SK-N-SH (cell line): ENCODE results near the gene INTS11. TPM values are rescaled to one million over a fixed set of nuclear protein-coding genes. Genes with fewer than 3 reads are reported as not detected.

Experiments
- CTCF ChIA-PET: fragments of 300-600, 350-600 bp; formaldehyde crosslinking; extraction: SDS; loops from one replicate; lab custom pipeline; 2021; lab: Yijun Ruan, JAX
- POLR2A ChIA-PET: fragments of 350-600 bp; sonication (Branson Sonifier 250); formaldehyde crosslinking; extraction: SDS; loops from one replicate; lab custom pipeline; 2020; ENCODE audit warnings: antibody characterized with exemption, inconsistent platforms; lab: Yijun Ruan, JAX
- DNase-seq: peaks from one replicate; pipeline ENCODE4 v3.0.0; 2012
- H2AFZ ChIP-seq: fragments of 200-600 bp; sonication (generic); 2 replicates; pipeline ENCODE4 v1.8.1; 2016; ENCODE audit warnings: antibody characterized with exemption, mild to moderate bottlenecking, low read depth
- H3F3A ChIP-seq: fragments of 200-600 bp; sonication (generic); replicated peaks from 2 replicates; pipeline ENCODE3; 2016; ENCODE audit warnings: antibody characterized with exemption, mild to moderate bottlenecking; ENCODE audit not compliant: insufficient read depth
- H3K27ac ChIP-seq, 2 experiments: fragments of 200-500 bp in 1 of 2; fragments of 200-600 bp in 1 of 2; sonication (Bioruptor generic) in 1 of 2; sonication (generic), shearing (Covaris generic) in 1 of 2; 2 replicates each; pipeline versions ENCODE4 v1.5.1 to v1.6.1; 2014 to 2016; ENCODE audit warnings: low read depth in 2 of 2, inconsistent platforms in 1 of 2, low read length in 1 of 2, mild to moderate bottlenecking in 1 of 2, mixed read lengths in 1 of 2
- H3K27me3 ChIP-seq: fragments of 200-600 bp; sonication (generic), shearing (Covaris generic); 2 replicates; pipeline ENCODE4 v1.6.1; 2016; ENCODE audit warnings: mixed run types; ENCODE audit not compliant: insufficient read depth
- H3K36me3 ChIP-seq, 2 experiments: fragments of 200-500 bp in 1 of 2; fragments of 200-600 bp in 1 of 2; sonication (Bioruptor generic) in 1 of 2; sonication (generic) in 1 of 2; replicated peaks in 1 of 2; 2 replicates each; pipeline versions ENCODE3 to v1.5.1; 2014 to 2016; ENCODE audit warnings: low read length in 1 of 2, mild to moderate bottlenecking in 1 of 2; ENCODE audit not compliant: insufficient read depth in 2 of 2, control insufficient read depth in 1 of 2
- H3K4me1 ChIP-seq, 2 experiments: fragments of 200-500 bp in 1 of 2; fragments of 200-600 bp in 1 of 2; sonication (Bioruptor generic) in 1 of 2; sonication (generic), shearing (Covaris generic) in 1 of 2; 2 replicates each; pipeline versions ENCODE4 v1.5.1 to v1.6.1; 2014 to 2016; ENCODE audit warnings: low read depth in 1 of 2, low read length in 1 of 2, mixed run types in 1 of 2; ENCODE audit not compliant: insufficient read depth in 2 of 2, control insufficient read depth in 1 of 2
- H3K4me2 ChIP-seq: fragments of 200-600 bp; sonication (generic), shearing (Covaris generic); 2 replicates; pipeline ENCODE4 v1.6.1; 2017; ENCODE audit warnings: mixed run types
- H3K4me3 ChIP-seq, 2 experiments: fragments of 200-500 bp in 1 of 2; fragments of 200-600 bp in 1 of 2; sonication (Bioruptor generic) in 1 of 2; sonication (generic), shearing (Covaris generic) in 1 of 2; 2 replicates each; pipeline versions ENCODE4 v1.5.1 to v1.8.1; 2014 to 2016; ENCODE audit warnings: low read depth in 2 of 2, inconsistent platforms in 1 of 2, low read length in 1 of 2, mild to moderate bottlenecking in 1 of 2, mixed read lengths in 1 of 2, moderate library complexity in 1 of 2
- H3K79me2 ChIP-seq: fragments of 200-600 bp; sonication (generic); 2 replicates; pipeline ENCODE4 v1.8.1; 2017; ENCODE audit warnings: mild to moderate bottlenecking; ENCODE audit not compliant: insufficient read depth
- H3K9ac ChIP-seq: fragments of 200-600 bp; sonication (generic); 2 replicates; pipeline ENCODE4 v1.6.1; 2017; ENCODE audit warnings: mixed run types
- H3K9me2 ChIP-seq: fragments of 200-600 bp; sonication (generic); 2 replicates; pipeline ENCODE4 v1.6.1; 2017; ENCODE audit warnings: mixed run types
- H3K9me3 ChIP-seq: fragments of 200-600 bp; sonication (generic); 2 replicates; pipeline ENCODE4 v1.6.1; 2017; ENCODE audit warnings: mixed run types, mild to moderate bottlenecking, moderate library complexity
- H4K20me1 ChIP-seq: fragments of 200-600 bp; sonication (generic); 2 replicates; pipeline ENCODE4 v1.6.1; 2017; ENCODE audit warnings: mild to moderate bottlenecking, mixed run types; ENCODE audit not compliant: insufficient read depth
- CHD2 ChIP-seq: fragments of 150-350 bp; IDR thresholded peaks from 2 replicates; pipeline ENCODE4 v1.6.1; 2018; ENCODE audit warnings: low read length; ENCODE audit not compliant: partially characterized antibody
- EZH2phosphoT487 ChIP-seq: fragments of 200-600 bp; sonication (generic); IDR thresholded peaks from 2 replicates; pipeline ENCODE4 v1.6.1; 2017; ENCODE audit warnings: low read depth, mixed run types, mild to moderate bottlenecking, antibody characterized with exemption, moderate library complexity, borderline replicate concordance
- FOXJ3 ChIP-seq: sonication (generic); formaldehyde crosslinking; IDR thresholded peaks from 2 replicates; pipeline ENCODE4 v1.5.1; 2020; ENCODE audit warnings: mild to moderate bottlenecking, missing genetic modification reagents
- FOXM1 ChIP-seq: IDR thresholded peaks from 2 replicates; pipeline ENCODE4 v1.4.0; 2012; ENCODE audit warnings: low read depth, mild to moderate bottlenecking
- GABPA ChIP-seq: IDR thresholded peaks from 2 replicates; pipeline ENCODE4 v1.4.0; 2012; ENCODE audit warnings: low read depth, mild to moderate bottlenecking
- JUND ChIP-seq: IDR thresholded peaks from 2 replicates; pipeline ENCODE4 v1.4.0; 2012
- NRF1 ChIP-seq: IDR thresholded peaks from 2 replicates; pipeline ENCODE4 v1.6.1; 2012; ENCODE audit warnings: low read depth, mild to moderate bottlenecking, low read length
- POLR2AphosphoS5 ChIP-seq: IDR thresholded peaks from 2 replicates; pipeline ENCODE4 v1.6.1; 2012; ENCODE audit warnings: low read depth, low read length
- SIN3A ChIP-seq: IDR thresholded peaks from 2 replicates; pipeline ENCODE4 v1.6.1; 2012; ENCODE audit warnings: low read depth, mild to moderate bottlenecking, low read length, moderate library complexity, borderline replicate concordance
- TCF12 ChIP-seq: IDR thresholded peaks from 2 replicates; pipeline ENCODE4 v1.4.0; 2012
- YY1 ChIP-seq: IDR thresholded peaks from 2 replicates; pipeline ENCODE4 v1.4.0; 2012; ENCODE audit warnings: low read depth, mild to moderate bottlenecking
- WGBS: methylation state at CpG from one replicate; pipeline ENCODE4 v1.1.6; 2017; ENCODE audit warnings: low lambda C conversion rate; 5-methylcytosine and 5-hydroxymethylcytosine counted together
- polyA plus RNA-seq, 3 experiments: library from polyadenylated mRNA; depleted of rRNA; stranded (reverse); fragments of >200 nt; gene quantifications; 2 replicates each; pipeline ENCODE4 v1.2.3, GENCODE V29; 2012
- TF ChIP-seq, protein P1 (sequence below): IDR thresholded peaks from 2 replicates; pipeline ENCODE4 v1.4.0; 2012; ENCODE audit warnings: low read depth
- TF ChIP-seq, protein P2 (sequence below): fragments of 150-350 bp; IDR thresholded peaks from 2 replicates; pipeline ENCODE4 v1.6.1; 2016; ENCODE audit warnings: mild to moderate bottlenecking, low read depth, low read length
- TF ChIP-seq, protein P3 (sequence below): fragments of 150-350 bp; IDR thresholded peaks from 2 replicates; pipeline ENCODE4 v1.6.1; 2017; ENCODE audit warnings: antibody characterized with exemption, low read length, low read depth, borderline replicate concordance
- TF ChIP-seq, protein P4 (sequence below): IDR thresholded peaks from 2 replicates; pipeline ENCODE4 v1.4.0; 2012; ENCODE audit warnings: low read depth, borderline replicate concordance

Gene INTS11
- polyA plus RNA-seq, 1 of the 3 experiments (the other 2 are of a cell fraction), result 137 TPM

DNA sequence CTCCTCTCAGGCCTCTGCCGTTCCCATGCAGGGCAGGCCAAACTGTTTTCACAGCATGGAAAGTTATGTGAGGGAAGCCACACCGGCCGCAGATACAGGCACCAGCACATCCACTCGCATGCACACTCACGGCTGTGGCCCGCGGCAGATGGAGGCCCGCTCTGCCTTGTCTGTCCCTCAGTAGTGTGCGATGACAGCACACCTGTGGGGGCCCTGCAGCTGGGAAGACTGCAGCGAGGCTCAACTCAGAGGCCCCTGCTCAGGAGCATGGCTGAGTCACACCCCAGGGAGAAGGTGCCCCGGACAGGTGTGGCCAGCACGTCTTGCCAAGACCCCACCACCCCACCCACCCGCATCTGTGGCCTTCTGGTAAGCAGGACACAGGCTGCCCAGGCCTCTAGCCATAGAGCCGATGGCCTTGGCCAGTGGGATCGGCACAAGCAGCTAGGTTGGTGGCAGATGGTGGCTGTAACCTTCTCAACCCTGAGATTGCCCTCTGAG, 49.5 kb downstream of the INTS11 start:
- TF ChIP-seq, protein P1, sequence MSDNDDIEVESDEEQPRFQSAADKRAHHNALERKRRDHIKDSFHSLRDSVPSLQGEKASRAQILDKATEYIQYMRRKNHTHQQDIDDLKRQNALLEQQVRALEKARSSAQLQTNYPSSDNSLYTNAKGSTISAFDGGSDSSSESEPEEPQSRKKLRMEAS, result no peak
- TF ChIP-seq JUND, result no peak
- no peak for TF ChIP-seq CHD2
- no peak for TF ChIP-seq GABPA
- no peak for TF ChIP-seq SIN3A
- TF ChIP-seq FOXJ3 (CRISPR knock-in tag), result no peak
- TF ChIP-seq FOXM1, result no peak
- TF ChIP-seq, protein P2, sequence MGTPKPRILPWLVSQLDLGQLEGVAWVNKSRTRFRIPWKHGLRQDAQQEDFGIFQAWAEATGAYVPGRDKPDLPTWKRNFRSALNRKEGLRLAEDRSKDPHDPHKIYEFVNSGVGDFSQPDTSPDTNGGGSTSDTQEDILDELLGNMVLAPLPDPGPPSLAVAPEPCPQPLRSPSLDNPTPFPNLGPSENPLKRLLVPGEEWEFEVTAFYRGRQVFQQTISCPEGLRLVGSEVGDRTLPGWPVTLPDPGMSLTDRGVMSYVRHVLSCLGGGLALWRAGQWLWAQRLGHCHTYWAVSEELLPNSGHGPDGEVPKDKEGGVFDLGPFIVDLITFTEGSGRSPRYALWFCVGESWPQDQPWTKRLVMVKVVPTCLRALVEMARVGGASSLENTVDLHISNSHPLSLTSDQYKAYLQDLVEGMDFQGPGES, result no peak
- TF ChIP-seq POLR2AphosphoS5, result no peak
- H3K9ac ChIP-seq, result no peak overlapping the region
- POLR2A ChIA-PET, result no interaction called here
- WGBS, result 100% methylated on average over 1 of the region's 15 CpGs
- H3K9me2 ChIP-seq, result no peaks in the 10 kb centered on the region
- peaks cover 0 to 28% of the 10 kb centered on the region in 2 experiments; a peak in 1 of 4 replicates for H3K4me1 ChIP-seq
- H3F3A ChIP-seq, result no peaks in the 10 kb centered on the region
- peak overlapping the region in 1 of 2 experiments; percentile 65; a peak in 2 of 4 replicates for H3K4me3 ChIP-seq
- H3K27ac ChIP-seq, result no peak overlapping the region
- H4K20me1 ChIP-seq, result peaks cover 30% of the 10 kb centered on the region
- no peaks in the 10 kb centered on the region for H3K9me3 ChIP-seq
- no peaks in the 10 kb centered on the region for H3K27me3 ChIP-seq
- no peak overlapping the region for H2AFZ ChIP-seq
- peak overlapping the region; percentile 85; the same call in 1 of the 2 replicates for H3K4me2 ChIP-seq
- H3K79me2 ChIP-seq, result peaks cover 34% of the 10 kb centered on the region
- CTCF ChIA-PET, result interaction anchor here (1.0 to 2.2 kb wide), 5 partner anchors 17 to 254 kb away, joined by 3 to 7 read pairs (median 4); no protein-coding TSS in a partner anchor
- H3K36me3 ChIP-seq, result peaks cover 0 to 4% of the 10 kb centered on the region in 2 experiments
- no peak for DNase-seq

DNA sequence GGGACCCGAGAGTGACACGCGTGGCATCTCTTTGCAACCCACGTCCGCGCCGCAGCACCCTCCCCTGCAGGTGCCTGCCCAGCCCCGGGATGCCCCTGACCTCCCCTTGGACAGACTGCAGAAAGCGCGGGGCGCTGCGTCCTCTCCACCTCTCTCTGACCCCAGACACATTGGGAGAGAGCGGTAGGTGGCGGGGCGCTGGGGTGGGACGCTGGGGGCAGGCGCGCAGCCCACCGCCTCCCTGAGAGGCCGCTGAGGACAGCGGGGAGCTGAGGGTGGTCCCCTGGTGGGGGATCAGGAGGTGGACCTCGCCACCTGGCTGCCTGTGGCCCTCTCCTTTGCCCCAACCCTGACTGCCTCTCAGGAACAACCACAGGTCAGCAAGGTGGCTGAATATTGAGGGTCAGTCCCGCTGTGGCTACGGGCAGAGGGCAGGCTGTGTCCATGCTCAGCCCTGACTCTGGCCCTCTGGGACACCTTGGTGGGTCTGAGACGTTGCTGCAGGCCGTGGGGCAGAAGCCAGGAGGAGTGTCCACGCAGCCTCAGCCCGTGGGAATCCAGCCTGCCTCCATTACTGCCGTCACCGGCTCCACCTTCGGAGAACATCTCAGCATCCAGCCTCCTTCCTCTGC, 50.0 kb downstream of the INTS11 start:
- no peaks in the 10 kb centered on the region for H3K27me3 ChIP-seq
- ChIA-PET CTCF (interaction anchor here (0.6 to 1.8 kb wide), 6 partner anchors 17 to 153 kb away, joined by 3 to 10 read pairs (median 4); no protein-coding TSS in a partner anchor), POLR2A (interaction anchor here (1.0 to 1.4 kb wide), 4 partner anchors 11 to 43 kb away, joined by 3 to 4 read pairs (median 3); no protein-coding TSS in a partner anchor)
- H3K4me3 ChIP-seq, result peak overlapping the region; percentile 65 to 84
- H3K36me3 ChIP-seq, result peaks cover 0 to 4% of the 10 kb centered on the region in 2 experiments
- TF ChIP-seq, protein P3, sequence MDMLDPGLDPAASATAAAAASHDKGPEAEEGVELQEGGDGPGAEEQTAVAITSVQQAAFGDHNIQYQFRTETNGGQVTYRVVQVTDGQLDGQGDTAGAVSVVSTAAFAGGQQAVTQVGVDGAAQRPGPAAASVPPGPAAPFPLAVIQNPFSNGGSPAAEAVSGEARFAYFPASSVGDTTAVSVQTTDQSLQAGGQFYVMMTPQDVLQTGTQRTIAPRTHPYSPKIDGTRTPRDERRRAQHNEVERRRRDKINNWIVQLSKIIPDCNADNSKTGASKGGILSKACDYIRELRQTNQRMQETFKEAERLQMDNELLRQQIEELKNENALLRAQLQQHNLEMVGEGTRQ, result no peak
- TF ChIP-seq EZH2phosphoT487 (no peak), TCF12 (no peak), NRF1 (no peak), YY1 (no peak)
- TF ChIP-seq, protein P4, sequence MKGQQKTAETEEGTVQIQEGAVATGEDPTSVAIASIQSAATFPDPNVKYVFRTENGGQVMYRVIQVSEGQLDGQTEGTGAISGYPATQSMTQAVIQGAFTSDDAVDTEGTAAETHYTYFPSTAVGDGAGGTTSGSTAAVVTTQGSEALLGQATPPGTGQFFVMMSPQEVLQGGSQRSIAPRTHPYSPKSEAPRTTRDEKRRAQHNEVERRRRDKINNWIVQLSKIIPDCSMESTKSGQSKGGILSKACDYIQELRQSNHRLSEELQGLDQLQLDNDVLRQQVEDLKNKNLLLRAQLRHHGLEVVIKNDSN, result no peak
- H3K4me1 ChIP-seq, result peaks cover 0 to 28% of the 10 kb centered on the region in 2 experiments; a peak in 1 of 4 replicates
- no peak for DNase-seq
- no peaks in the 10 kb centered on the region for H3K9me2 ChIP-seq
- WGBS, result 100% methylated on average over 1 of the region's 31 CpGs
- H3K4me2 ChIP-seq, result peak overlapping the region; percentile 85
- no peaks in the 10 kb centered on the region for H3F3A ChIP-seq
- H3K9me3 ChIP-seq, result no peaks in the 10 kb centered on the region
- peak overlapping the region in 1 of 2 experiments; percentile 68; a peak in 1 of 4 replicates for H3K27ac ChIP-seq
- peak overlapping the region; percentile 65 for H3K9ac ChIP-seq
- H3K79me2 ChIP-seq, result peaks cover 40% of the 10 kb centered on the region
- H2AFZ ChIP-seq, result peak overlapping the region; percentile 72; the same call in 1 of the 2 replicates
- peaks cover 36% of the 10 kb centered on the region for H4K20me1 ChIP-seq
